Adrenal gland (tissue), 5 donors: Measurements from ENCODE around the gene TMEM52.

Experiments
- POLR2A ChIP-seq, 2 donors: fragments of 450-650 bp; IDR thresholded peaks; one replicate each; pipeline ENCODE4 v1.6.1; 2017; ENCODE audit warnings: antibody characterized with exemption in 2 of 2, mild to moderate bottlenecking in 2 of 2, moderate library complexity in 1 of 2
- TF ChIP-seq, protein P1 (sequence below), 6 experiments: fragments of 450-650 bp in 4 of 6; fragments of 200-600 bp in 2 of 6; sonication (generic) in 1 of 6; IDR thresholded peaks; 1 replicate in 5 of 6; 2 replicates in 1 of 6; pipeline versions ENCODE4 v1.5.1 to v1.8.0; 2016 to 2021; ENCODE audit warnings: antibody characterized with exemption in 6 of 6, mild to moderate bottlenecking in 2 of 6, moderate library complexity in 1 of 6
- donor health status: DM: no; HTN: no; CAD: no.

DNA sequence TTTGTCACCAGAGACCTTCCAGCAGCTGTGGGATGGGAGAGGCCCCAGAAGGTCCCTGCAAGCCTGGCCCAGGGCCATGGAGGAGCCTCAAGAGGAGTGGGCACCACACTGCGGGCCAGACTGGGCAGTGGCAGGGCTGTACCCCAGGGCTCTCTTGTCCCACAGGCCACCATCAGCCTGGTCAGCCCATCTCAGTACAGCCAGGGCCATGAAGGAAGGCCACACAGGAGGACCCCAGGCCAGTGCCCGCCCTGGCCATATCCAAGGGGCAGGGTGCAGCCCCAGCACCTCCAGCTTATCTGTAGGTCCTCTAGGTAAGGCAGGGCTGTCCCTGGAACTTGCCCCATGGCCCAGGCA lies 25.1 kb downstream of the TMEM52 start:
- TF ChIP-seq, protein P1, sequence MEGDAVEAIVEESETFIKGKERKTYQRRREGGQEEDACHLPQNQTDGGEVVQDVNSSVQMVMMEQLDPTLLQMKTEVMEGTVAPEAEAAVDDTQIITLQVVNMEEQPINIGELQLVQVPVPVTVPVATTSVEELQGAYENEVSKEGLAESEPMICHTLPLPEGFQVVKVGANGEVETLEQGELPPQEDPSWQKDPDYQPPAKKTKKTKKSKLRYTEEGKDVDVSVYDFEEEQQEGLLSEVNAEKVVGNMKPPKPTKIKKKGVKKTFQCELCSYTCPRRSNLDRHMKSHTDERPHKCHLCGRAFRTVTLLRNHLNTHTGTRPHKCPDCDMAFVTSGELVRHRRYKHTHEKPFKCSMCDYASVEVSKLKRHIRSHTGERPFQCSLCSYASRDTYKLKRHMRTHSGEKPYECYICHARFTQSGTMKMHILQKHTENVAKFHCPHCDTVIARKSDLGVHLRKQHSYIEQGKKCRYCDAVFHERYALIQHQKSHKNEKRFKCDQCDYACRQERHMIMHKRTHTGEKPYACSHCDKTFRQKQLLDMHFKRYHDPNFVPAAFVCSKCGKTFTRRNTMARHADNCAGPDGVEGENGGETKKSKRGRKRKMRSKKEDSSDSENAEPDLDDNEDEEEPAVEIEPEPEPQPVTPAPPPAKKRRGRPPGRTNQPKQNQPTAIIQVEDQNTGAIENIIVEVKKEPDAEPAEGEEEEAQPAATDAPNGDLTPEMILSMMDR (IDR thresholded peaks at IDR 0.05), result no peak
- TF ChIP-seq POLR2A (IDR thresholded peaks at IDR 0.05), result no peak
